GM19023 (cell line): ENCODE data around the gene NRSN1.

Experiments
- ATAC-seq: cut with Tn5 transposase; IDR thresholded peaks from one replicate; pipeline ENCODE4 v1.9.1; 2021; ENCODE audit warnings: mild to moderate bottlenecking, moderate library complexity; ENCODE audit not compliant: unreplicated experiment

The NRSN1 gene

GRCh38 chr6:24125980-24126379 lies at the start of gene NRSN1:
NRSN1 (plus strand) TSS chr6:24126215; CDS start chr6:24134328, 8,113 bp downstream.
- no peak for ATAC-seq

- ATAC-seq: no peak
Measured at GRCh38 chr6:24078200-24078599, 47.8 kb upstream of the NRSN1 start.

GRCh38 chr6:24079076-24079475 lies 46.9 kb upstream of the NRSN1 start:
- ATAC-seq: no peak

- no peak for ATAC-seq
Measured at GRCh38 chr6:24080711-24081110, 45.3 kb upstream of the NRSN1 start.

- no peak for ATAC-seq
Measured at GRCh38 chr6:24089736-24090135, 36.3 kb upstream of the NRSN1 start.

- no peak for ATAC-seq
Measured at GRCh38 chr6:24092407-24092806, 33.6 kb upstream of the NRSN1 start.

GRCh38 chr6:24093381-24093780 lies 32.6 kb upstream of the NRSN1 start:
- no peak for ATAC-seq

- ATAC-seq: no peak
Measured at GRCh38 chr6:24099181-24099580, 26.8 kb upstream of the NRSN1 start.

GRCh38 chr6:24100024-24100769 lies 25.8 kb upstream of the NRSN1 start:
- no peak for ATAC-seq

GRCh38 chr6:24100770-24101155 lies 25.3 kb upstream of the NRSN1 start:
- no peak for ATAC-seq

- no peak for ATAC-seq
Measured at GRCh38 chr6:24105191-24105590, 20.8 kb upstream of the NRSN1 start.

- ATAC-seq: no peak
Measured at GRCh38 chr6:24106291-24106690, 19.7 kb upstream of the NRSN1 start.

- no peak for ATAC-seq
Measured at GRCh38 chr6:24107294-24107693, 18.7 kb upstream of the NRSN1 start.

GRCh38 chr6:24108056-24108455 lies 18.0 kb upstream of the NRSN1 start:
- no peak for ATAC-seq

GRCh38 chr6:24110417-24110816 lies 15.6 kb upstream of the NRSN1 start:
- no peak for ATAC-seq

GRCh38 chr6:24113891-24114290 lies 12.1 kb upstream of the NRSN1 start:
- no peak for ATAC-seq

GRCh38 chr6:24117021-24117420 lies 9.0 kb upstream of the NRSN1 start:
- ATAC-seq: no peak

- ATAC-seq: no peak
Measured at GRCh38 chr6:24122139-24122538, 3.9 kb upstream of the NRSN1 start.

GRCh38 chr6:24126586-24127192 lies 674 bp downstream of the NRSN1 start:
- no peak for ATAC-seq

GRCh38 chr6:24127316-24127715 lies 1.3 kb downstream of the NRSN1 start:
- no peak for ATAC-seq

GRCh38 chr6:24131751-24132150 lies 5.7 kb downstream of the NRSN1 start:
- ATAC-seq: no peak

- ATAC-seq: no peak
Measured at GRCh38 chr6:24139080-24139479, 13.1 kb downstream of the NRSN1 start.

- no peak for ATAC-seq
Measured at GRCh38 chr6:24139639-24140038, 13.6 kb downstream of the NRSN1 start.
